Measurements from ENCODE around the gene FAM43B.
A peak's percentile ranks its signal among the peaks of the same experiment; 100 is the strongest.
"Not testable (repeated sequence)": the region's sequence is repeated elsewhere in the genome, so short reads cannot be mapped to it uniquely, and the experiment has no call there.

The FAM43B gene, protein sequence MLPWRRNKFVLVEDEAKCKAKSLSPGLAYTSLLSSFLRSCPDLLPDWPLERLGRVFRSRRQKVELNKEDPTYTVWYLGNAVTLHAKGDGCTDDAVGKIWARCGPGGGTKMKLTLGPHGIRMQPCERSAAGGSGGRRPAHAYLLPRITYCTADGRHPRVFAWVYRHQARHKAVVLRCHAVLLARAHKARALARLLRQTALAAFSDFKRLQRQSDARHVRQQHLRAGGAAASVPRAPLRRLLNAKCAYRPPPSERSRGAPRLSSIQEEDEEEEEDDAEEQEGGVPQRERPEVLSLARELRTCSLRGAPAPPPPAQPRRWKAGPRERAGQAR

DNA sequence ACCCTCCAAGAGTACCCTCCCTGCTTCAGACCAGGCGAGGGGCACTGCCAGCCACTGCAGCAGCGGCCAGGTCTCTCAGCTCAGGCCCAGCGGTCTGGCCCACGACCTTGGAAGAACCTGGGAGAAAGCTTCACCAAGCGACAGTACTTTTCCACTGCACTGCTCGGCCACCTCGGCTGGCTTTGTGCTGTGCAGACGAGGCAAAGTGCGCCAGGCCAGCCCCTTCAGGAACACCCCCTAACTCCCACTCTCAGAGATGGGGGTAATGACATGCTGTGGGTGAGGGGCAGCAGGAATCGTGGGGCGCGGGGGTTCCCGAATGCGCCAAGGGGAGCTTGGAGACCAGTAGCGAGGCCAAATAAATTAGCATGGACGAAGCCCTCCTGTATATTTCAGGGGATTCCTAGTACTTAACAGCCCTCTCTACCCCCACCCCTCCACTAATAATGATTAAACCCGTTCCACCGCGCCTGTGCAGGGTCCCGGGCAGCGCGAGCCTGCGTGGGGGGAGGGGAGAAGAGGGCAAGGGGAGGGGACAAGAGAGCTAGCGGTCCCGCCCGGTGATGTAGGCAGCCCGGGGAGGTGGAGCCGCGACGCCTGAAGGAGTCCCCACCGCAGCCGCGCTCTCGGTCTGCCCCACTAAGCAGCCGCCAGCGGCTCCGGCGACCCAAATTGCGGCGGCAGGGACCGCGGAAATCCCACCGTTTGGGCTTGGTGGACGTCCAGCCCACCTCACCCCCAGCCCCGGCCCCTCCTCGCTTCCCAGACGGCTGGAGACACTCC lies at the start of gene FAM43B:
FAM43B (plus strand) TSS at position 629 of the 783 bp plus-strand sequence. CDS start 401 bp downstream, outside the sequence.
- DNase-seq, result no peak

DNA sequence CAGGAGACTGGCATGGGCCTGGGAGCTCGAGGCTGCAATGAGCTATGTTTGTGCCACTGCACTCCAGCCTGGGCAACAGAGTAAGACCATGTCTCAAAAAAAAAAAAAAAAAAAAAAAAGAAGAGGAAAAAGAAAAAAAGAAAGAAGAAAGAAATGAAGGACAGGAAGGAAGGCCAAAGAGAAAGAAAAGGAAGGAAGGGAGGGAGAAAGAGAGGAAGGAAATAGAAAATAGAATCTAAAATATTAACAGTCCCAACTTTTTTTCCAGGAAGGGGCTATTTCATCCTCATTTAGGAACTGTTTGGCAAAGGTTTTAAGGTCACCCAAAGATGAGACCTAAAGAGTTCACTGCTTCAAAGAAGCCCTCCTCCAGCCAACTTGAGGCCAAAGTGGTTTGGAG lies 46.9 kb upstream of the FAM43B start:
- DNase-seq, result no peak

DNA sequence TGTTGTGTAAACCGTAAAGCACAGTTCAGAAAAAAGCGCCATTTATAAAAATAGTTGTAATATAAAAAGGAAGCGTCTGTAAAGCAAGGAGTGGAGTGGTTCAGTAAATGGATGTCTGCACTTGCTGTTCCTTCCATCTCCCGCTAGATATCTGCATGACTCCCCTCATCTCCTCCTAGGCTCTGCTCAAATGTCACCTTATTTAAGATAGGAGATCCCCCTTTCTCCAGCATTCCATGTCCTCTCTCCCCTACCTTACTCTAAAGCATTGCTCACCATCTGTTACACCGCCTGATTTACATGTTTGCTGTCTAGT lies 45.2 kb upstream of the FAM43B start:
- no peak for DNase-seq

DNA sequence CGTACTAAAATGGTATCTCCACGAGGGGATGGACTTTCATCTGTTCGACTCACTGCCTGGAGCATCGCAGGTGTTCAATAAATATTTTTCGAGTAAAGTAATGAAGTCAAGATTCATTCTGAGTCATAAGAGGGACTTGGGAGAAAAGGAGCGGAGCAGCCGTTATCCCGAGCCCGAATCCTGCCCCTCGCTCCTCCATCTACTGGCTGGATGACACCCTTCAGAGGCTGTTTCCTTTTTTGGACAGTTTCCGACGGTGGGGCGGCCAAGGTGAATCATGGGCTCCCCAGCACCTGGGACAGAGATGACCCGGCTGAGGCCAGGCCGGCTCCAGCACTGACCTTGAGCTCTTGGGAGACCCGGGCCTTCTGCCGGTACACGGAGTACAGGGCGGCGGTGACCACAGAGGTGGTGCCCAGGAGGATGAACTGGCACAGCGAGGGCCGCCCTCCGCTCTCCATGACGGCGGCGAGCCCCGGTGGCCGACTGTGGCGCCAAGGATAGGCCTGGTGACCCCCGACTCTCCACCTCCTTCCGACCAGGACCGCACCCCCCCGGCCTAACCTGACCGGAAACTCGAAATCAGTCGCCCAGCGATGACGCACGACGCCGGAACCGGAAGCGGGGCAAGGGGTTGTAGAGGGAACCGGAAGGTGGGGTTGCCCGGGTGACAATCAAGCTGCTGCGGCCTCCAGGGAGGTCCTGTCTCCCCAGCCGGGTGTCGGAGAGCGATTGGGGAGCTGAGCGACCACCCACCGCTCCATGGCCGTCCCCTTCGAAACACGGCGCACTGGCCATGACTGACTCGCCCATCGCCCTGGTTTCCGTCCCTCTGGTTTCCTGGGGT lies 44.6 kb upstream of the FAM43B start, which contains the start of gene MUL1:
MUL1 (minus strand) TSS at position 588 of the 847 bp plus-strand sequence; CDS start at position 461, 127 bp downstream.
- peak; percentile 95 for DNase-seq

DNA sequence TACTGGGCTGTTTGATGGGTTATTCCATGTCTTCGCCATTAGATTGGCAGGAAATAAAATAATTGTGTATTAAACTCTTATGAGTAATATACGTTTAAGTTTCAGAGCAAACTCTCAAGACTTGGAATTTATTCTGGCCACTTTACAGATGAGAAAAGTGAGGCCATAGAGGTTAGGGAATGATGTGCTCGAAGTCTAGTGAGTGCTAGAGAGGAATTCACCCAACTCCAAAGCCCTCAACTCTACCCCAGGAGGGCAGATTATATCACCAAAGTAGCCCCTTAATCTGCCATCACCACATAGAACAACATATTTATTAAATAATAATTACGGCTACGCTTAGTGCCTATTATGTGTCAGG lies 44.0 kb upstream of the FAM43B start:
- DNase-seq, result no peak

DNA sequence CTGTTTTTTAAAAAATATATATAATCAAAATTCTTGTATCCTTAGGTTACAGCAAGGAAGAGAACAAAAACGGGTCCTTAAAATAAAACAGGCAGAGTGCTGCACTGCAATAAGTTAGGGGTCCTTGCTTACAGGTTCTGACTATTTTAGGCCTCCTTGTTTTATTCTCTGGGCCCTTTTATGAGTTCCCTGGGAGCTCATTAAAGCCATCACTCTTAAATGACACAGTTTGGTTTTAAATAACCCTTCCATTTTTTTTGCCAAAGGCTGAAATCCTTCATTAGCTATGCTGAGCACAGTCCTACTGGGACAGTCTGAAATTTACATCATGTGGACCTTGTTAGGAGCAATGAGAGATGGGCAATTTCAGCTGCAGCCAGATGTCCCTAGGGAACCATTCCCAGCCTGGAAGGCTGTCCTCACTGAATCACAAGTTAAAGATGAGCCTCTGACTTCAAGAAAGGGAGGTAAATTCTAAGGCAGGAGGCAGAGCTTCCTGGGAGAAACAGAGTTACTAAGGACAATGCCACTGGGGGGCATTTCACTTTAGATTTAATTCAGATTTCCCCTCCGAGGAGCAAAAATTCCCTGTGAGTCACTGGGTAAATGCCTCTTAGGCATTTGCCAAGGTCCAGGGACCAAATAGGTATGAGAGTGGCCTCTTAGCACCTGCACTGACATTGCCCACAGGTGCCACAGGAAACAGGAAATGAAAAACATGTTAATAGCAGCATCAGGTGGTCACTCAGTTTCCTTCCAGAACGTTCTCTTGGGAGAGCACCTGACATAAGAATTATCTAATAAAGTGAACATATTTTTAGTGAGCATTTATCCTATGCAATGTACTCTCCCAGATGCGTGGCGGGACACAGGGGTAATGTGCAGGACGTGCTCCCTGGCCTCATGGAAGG lies 40.6 kb upstream of the FAM43B start:
- no peak for DNase-seq

DNA sequence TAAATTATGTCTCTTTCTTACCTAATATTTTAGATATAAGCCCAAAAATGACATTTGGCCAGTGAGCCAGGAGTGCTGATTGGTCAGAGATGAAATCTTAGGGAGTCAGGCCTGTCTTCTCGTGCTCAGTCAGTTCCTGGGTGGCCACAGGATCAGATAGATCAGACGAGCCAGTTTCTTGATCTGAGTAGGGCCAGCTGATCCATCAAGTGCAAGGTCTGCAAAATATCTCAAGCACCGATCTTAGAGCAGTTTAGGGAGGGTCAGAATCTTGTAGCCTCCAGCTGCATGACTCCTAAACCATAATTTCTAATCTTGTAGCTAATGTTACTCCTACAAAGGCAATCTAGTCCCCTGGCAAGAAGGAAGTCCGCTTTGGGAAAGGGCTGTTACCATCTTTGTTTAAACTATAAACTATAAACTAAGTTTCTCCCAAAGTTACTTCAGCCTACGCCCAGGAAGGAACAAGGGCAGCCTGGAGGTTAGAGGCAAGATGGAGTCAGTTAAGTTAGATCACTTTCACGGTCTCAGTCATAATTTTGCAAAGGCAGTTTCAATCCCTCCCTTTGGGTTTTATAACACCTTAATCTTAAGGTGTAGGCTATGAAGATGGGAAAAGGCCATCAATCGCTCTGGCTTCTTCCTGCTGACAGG lies 32.6 kb upstream of the FAM43B start:
- DNase-seq, result not testable (repeated sequence)

DNA sequence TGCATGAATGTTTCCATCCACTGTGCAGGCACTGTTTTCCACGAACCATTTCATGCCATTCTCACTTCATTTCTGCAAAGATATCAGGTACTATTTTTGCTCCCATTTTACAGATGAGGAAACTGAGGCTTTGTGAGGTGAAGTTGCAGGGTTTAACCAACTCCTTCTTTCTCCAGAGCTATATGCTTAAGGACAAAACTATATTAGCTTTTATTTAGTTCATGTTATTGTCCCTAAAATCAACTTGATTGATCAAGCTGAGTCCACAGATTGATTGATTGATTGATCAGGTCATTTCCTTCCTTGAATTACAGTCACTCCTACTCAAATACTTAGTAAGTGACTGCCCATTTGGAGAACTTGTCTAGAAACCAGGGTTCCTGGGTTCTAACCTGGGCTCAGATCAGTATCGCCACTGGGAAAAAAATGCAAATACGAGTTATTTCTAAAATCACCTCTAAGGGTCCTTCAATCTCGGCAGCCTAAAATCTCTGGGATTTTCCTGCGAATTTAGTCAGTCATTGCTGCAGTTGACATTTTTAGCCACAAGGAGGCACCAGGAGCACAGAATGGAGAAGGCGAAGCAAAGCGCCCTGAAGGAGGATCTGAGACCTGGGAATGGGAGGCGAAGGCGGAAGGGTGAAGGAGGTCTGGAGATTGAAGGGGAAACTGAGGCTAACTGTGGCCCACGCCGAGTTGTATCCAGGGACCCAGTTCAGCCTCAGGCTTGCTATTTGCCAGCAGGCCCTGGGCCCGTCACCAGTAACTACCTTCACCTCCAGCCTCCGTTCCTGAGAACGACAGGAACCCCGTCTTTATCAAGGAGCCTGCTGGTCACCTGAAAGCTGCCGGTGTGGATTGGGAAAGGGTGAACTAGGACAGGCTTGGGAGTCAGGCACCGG lies 30.2 kb upstream of the FAM43B start:
- peak; percentile 66 for DNase-seq

DNA sequence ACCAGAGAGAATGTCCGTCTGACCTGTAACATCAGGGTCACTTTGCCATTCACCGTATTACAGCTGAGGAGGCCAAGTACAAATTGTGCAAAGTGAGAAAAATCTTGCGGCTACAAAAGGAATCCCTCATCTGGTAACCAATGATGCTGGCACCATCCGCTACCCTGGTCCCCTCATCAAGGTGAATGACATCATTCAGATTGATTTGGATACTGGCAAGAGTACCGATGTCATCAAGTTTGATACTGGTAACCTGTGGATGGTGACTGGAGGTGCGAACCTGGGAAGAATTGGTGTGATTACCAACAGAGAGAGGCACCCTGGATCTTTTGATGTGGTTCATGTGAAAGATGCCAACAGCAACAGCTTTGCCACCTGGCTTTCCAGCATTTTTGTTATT lies 26.1 kb upstream of the FAM43B start:
- DNase-seq, result no peak

DNA sequence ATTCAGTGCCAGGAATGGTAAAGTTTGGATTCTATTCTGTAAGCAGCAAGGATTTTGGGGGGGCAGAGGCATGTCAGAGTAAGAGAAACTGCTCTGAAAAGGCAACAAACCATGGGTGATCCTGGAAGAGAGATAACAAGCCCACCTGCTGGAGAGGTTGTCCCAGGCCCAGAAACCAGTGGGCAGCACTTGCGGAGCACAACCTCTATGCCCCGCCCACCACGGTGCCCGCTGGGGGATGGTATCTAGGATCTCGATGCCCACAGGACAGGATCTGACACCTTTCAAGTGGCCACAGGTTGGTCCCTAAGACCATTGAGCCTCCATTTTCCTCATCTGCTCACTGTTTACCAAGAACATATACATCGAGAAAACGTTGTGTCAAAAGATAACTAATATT lies 24.2 kb upstream of the FAM43B start:
- DNase-seq, result no peak

DNA sequence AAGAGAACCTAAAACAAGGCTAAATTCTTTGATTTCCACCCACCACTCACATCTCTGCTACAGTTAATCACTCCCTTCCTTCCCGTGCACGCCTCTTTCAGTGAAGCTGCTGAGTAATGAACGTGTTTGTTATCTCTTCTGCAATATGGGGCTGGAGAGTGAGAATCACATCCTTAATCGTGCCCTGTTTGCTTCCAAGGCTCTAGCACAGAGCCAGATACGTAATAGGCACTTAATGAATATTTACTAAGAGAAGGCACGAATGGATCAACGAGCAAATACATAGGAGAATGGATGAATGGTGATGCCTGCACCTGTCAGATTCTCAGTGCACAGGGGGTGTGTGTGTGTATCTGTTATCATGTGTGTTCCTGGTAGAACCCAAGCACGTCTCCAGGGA lies 22.1 kb upstream of the FAM43B start:
- DNase-seq, result no peak

DNA sequence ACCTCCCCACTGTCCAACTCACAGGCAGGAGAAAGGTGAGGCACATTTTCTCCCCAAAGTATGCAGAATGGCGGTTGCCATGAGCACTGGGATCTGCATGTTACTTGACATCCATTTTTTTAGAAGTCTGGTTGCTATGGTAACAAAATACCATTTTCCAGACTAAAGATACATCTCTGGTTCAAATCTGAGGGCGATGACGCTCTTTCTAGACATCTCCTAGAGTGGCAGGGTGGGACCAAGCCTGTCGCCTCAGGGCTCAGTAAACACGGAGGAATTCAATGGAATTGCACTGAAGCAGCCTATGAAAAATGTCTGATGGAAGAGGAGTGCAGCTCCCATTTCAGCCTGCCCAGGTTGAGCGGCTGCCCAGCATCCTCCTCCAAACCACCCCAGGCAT lies 21.5 kb upstream of the FAM43B start:
- no peak for DNase-seq

DNA sequence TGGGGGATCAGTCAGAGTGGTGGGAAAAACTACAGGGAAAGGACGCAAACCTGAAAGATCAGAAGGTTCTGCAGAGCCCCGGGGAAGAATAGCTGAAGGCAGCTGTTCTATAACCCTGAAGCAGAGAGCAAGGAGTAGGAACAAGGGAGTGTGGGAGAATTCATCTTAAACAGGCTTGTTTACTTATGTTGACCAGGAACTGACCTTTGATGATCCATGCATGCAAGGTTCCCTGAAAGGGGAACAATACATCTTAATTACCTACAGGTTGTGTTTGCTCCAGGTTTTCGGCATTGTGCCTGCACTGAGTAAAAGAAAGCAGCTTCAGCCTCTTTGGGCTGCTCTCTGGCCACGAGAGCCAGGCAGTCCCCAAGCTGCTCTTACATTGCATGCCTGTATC lies 18.7 kb upstream of the FAM43B start:
- no peak for DNase-seq

DNA sequence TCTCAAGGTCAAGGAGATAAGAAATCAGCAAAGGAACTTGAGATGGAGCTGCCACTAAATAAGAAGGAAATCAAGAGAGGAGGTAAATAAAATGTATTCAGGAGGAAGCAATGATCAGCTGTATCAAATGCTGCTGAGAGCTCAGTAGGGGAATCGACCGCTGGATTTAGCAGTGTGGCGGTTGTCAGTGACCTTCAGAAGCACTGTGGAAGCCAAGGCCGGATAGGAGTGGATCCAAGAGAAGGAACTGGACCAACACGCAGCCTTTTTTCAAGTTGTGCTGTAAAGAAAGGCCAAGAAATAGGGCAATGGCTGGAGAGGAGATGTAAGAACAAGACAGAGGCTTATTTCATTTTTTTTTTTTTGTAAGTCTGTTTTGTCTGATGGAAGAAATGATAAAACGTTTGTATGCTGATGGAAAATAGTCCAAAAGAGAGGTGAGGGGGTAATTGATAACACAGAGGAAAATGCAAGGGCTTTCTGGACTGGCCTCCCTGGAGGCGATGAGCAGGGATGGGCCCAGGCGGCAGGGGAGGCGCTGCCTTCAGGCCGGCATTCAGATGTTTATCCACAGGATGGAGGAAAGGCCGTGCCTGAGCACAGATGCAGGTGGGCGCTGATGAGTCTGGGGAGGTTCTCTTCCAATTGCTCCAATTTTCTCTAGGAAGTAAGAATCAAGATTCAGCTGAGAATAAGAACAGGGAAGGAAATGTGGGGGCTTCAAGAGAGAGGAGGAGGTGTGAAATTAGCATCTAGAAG lies 17.5 kb upstream of the FAM43B start:
- DNase-seq, result no peak

DNA sequence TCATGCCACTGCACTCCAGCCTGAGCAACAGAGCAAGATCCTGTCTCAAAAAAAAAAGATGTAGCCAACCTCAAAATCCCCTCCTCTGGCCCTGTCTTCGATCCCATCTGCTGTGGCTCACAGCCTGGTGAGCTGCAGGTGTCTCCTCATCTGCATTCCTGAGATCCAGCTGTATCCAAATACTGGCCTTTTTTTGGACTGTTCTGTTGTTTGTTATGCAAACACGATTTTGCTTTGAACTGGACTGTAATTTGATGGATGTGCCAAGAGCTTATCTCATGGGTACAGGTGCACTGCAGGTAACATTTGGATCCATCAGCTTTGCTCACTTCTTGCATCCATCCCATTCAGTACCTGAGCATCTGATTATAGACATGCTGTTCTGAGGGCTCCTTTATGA lies 14.1 kb upstream of the FAM43B start:
- DNase-seq, result no peak

DNA sequence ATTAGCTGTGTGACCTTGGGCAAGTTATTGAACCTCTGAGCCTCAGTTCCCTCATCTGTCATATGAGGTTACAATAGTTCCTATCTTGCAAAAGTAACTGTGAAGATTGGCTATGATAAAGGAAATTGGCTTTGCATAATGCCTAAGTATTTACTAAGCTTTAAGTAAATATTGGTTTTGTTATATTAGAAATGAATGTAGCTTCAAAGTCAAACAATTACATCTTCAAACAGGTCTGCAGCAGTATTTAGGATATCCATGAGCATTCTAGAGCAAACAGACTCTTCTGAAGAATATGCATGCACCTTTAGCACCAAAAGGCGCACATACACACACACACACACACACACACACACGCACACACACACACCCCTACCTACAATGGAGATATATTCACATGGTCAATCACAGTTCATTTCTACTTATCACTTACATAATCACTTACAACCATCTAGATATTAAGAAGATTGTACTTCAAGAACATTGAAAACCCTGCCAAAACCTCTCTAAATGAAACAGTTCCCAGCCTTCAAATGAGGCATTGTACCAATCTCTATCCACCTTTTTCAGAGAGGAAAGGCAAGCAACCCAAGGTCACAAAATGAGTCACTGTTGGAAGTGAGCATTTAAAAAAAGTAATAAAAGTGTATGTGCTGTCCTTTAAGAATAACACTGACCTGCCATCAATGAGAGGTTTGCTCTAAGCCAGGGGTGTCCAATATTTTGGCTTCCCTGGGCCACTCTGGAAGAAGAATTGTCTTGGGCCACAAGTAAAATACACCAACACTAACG lies 13.4 kb upstream of the FAM43B start:
- DNase-seq, result no peak

DNA sequence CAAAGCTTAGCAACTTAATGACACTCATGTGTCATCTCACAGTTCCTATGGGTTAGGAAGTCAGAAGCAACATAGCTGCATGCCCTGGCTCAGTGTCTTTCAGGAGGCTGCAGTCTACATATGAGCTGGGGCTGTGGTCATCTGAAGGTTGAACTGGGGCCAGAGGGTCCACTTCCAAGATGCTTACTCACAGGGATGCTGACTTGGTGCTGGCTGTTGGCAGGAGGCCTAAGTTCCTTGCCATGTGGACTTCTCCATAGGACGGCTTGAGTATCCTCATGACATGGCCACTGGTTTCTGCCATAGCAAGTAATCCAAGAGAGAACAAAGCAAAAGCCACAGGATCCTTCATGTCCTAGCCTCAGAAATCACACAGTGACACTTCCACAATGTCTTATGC lies 12.1 kb upstream of the FAM43B start:
- DNase-seq, result no peak

DNA sequence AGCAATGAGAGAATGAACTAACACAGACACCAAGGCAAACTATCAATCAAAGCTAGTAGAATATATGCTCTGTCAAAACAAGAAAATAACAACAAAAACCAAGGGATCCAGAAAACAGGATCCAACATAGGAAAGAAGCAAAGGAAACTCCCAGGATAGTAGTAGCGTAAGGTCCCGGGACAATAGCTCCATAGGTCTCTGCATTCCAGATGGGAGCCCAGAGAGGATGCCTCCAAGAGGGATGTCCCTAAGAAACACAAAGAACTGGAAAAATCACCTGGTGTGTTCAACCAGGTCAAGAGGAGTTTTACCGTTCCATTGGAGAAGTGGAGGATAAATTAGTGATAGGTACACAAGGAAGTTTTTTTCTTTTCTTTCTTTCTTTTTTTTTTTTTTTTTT lies 5.7 kb upstream of the FAM43B start:
- DNase-seq, result no peak

DNA sequence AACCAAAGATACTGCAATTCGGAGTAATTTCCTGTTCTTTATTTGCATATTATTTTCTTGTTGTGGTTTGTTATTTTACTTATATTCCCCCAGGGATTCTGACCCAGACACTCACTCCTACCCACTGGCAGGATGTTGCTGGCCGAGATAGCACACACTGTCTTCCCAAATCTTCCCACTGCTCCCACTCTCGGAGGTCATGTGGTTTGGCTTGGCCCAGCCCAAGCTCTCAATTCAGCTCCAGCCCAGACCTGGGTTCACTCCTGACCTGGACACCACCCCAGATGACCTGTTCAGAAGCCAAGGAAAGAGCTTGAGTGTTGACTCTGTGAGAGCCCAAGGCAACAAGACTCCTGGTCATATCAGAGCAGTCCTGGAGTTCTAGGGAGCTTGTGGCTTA lies 1.2 kb upstream of the FAM43B start:
- DNase-seq, result no peak

Data from activated naive CD4-positive, alpha-beta T cell treated with Interleukin-2 at 50 U/mL for 16 hours (primary cell).